GM21526 (cell line): Measurements from ENCODE around the gene PPP1R12B.
"Not testable (repeated sequence)": the region's sequence is repeated elsewhere in the genome, so short reads cannot be mapped to it uniquely, and the experiment has no call there.

Experiments
- ATAC-seq: cut with Tn5 transposase; IDR thresholded peaks from one replicate; pipeline ENCODE4 v1.9.1; 2021; ENCODE audit warnings: moderate library complexity; ENCODE audit not compliant: unreplicated experiment, low FRiP score

PPP1R12B gene

GRCh38 chr1:202398439-202398838 is 49.9 kb downstream of the PPP1R12B start:
- ATAC-seq = not testable (repeated sequence)

DNA sequence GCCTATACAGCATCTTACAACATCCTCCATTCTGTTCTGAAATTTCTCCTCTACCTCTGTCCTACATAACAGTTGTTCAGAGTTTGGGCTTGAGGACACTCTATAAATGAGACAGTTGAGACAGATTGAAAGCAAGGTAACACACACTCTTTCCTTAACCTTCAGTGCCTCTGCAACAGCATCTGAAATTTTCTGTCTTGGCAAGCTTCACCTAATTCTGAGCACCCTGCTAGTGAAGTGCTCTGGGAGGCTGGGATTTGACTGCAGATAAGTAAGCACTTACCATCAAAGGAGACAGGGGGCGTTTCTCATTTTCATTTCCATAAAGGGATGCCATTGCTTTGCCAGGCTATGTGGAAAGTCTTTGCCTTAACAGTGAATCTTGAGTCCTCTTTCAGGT is 53.3 kb downstream of the PPP1R12B start:
- not testable (repeated sequence) for ATAC-seq

GRCh38 chr1:202403381-202403780 is 54.9 kb downstream of the PPP1R12B start:
- not testable (repeated sequence) for ATAC-seq

- no peak for ATAC-seq
Measured at GRCh38 chr1:202405928-202406327, 57.4 kb downstream of the PPP1R12B start.

- not testable (repeated sequence) for ATAC-seq
Measured at GRCh38 chr1:202406896-202407295, 58.4 kb downstream of the PPP1R12B start.

GRCh38 chr1:202407378-202407777 is 58.9 kb downstream of the PPP1R12B start:
- not testable (repeated sequence) for ATAC-seq

- not testable (repeated sequence) for ATAC-seq
Measured at GRCh38 chr1:202410251-202410650, 61.8 kb downstream of the PPP1R12B start.

GRCh38 chr1:202410854-202411357 is 62.4 kb downstream of the PPP1R12B start:
- ATAC-seq = not testable (repeated sequence)

GRCh38 chr1:202411422-202411821 is 62.9 kb downstream of the PPP1R12B start:
- no peak for ATAC-seq

DNA sequence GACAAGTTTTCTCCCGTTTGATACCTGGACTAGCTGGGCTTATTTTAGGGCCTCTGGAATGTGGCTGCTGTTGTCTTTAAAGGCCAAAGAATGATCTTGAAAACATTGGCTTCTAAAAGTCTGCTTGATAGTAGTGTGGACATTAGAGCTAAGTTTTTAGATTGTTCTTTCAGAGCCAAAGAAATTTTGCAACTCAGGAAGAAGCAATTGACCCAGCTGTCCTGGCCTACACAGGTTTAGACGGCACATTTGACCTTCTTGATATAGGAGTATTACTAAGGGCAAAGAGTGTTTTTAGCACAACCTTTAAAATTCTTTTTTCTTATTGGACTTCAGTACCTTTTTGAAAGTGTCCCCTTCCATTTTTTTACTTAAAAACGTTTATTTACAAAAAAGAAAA is 63.9 kb downstream of the PPP1R12B start:
- ATAC-seq = not testable (repeated sequence)

DNA sequence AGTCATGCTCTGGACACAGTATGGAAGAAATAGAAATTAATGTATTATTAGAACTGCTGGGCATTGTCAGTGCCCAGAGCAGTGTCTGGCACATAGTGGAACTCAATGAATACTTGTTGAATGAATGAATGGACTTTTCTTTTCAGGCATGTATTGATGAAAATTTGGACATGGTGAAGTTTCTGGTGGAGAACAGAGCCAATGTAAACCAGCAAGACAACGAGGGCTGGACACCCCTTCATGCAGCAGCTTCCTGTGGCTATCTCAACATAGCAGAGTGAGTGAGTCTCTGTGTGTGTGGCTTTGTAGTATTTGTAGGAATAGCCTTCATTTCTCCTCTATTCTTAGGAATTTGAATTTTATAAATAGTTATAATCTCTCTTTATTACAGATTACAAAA is 68.1 kb downstream of the PPP1R12B start:
- ATAC-seq = no peak

DNA sequence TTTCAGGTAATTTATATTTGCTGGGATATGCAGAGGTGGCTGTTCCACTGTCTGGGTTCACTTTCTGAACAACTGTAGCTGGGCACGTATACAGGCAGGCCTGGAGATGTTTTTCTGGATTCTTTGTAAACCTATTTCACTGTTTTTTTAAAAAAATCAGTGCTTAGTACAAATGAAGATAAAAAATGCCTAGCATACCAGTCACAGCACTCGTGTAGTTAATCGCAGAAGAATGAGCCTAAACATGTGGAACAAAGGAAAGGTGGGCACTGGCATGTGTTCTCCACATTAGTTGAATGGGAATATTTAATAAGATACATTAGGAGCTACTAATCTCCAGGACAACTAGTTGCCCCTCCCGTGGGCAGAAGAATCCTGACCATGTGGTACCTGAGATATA is 68.6 kb downstream of the PPP1R12B start:
- ATAC-seq = not testable (repeated sequence)

- not testable (repeated sequence) for ATAC-seq
Measured at GRCh38 chr1:202417762-202418201, 69.3 kb downstream of the PPP1R12B start.

- not testable (repeated sequence) for ATAC-seq
Measured at GRCh38 chr1:202419731-202420130, 71.2 kb downstream of the PPP1R12B start.

- not testable (repeated sequence) for ATAC-seq
Measured at GRCh38 chr1:202420422-202421094, 72.1 kb downstream of the PPP1R12B start.

DNA sequence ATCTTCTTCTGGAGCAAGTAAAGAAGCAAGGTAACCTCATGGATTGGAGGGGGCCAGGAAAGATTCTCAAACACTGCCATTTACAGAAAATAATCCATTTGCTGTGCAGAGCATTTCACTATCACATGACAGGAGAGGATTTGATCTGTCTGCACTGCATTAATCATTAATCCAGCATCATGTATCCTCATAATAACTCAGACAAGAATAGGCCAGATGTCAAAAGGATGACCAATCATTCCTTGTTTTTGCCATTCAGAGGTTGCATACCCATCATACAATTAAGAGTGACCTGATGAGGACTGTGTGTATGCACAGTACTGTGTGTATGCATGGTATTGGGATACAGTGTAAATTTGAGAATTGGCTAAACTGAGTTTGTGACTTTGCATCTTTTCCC is 74.2 kb downstream of the PPP1R12B start:
- ATAC-seq = not testable (repeated sequence)

- ATAC-seq = not testable (repeated sequence)
Measured at GRCh38 chr1:202424260-202424659, 75.8 kb downstream of the PPP1R12B start.

GRCh38 chr1:202430111-202430510 is 81.6 kb downstream of the PPP1R12B start:
- ATAC-seq = not testable (repeated sequence)

- ATAC-seq = not testable (repeated sequence)
Measured at GRCh38 chr1:202432338-202432737, 83.8 kb downstream of the PPP1R12B start.

DNA sequence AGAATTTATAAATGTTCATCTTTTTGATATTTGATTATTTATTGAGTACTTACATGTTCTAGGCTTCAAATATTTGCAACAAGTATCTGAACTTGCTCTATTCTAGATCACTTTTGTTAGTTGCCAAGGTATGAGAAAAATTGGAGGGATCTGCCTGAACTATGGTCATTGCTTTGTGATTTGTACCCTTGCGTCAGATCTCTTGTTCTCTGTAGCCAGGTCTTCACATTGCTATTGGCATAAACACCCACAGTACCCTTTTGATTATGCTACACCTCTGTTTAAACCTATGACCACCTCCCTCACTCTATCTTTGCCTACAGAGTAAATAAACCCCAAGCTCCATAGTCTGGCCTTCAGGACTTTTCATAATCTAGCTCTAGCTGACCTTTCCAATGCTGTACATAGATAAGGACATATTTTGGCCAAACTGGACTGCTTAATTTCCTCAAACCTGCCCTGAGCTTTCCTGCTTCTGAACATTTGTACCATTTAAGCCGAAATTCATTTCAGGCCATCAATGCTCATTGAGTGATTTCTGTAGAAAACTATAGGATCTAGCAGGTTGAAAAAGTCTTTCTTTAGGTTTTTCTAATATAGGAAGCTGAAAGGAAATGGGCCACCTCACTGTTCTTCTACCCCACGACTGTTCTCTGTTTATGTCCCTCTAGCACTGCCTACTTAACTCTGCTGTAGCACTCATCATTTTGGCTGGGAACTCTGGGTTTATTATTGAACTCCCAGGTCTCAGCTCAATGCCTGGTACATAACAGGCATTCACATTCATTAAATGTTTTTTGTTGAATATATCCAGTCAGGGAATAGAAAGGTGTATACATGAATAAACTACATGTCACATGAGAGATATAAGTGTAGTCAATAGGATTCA is 84.9 kb downstream of the PPP1R12B start:
- no peak for ATAC-seq

DNA sequence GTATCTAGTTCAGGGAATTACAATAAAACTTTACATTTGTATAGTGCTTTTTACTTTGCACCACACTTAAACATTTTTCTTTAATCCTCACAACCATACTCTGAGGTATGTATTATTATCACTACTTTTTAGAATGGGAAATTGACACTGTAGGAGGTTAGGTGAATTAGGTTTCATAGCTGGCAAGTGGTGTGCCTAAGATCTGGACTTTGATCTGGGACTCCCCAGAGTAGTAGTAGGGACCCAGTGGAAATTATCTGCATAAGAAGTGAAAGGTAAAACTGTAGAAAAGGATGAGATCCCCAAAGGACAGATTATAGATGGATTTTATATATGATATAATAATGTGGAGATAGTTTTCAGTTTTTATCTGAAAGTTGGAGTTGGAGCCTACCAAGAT is 85.6 kb downstream of the PPP1R12B start:
- ATAC-seq = no peak
